Measurements from ENCODE around the gene TMEM214.

The TMEM214 gene

DNA sequence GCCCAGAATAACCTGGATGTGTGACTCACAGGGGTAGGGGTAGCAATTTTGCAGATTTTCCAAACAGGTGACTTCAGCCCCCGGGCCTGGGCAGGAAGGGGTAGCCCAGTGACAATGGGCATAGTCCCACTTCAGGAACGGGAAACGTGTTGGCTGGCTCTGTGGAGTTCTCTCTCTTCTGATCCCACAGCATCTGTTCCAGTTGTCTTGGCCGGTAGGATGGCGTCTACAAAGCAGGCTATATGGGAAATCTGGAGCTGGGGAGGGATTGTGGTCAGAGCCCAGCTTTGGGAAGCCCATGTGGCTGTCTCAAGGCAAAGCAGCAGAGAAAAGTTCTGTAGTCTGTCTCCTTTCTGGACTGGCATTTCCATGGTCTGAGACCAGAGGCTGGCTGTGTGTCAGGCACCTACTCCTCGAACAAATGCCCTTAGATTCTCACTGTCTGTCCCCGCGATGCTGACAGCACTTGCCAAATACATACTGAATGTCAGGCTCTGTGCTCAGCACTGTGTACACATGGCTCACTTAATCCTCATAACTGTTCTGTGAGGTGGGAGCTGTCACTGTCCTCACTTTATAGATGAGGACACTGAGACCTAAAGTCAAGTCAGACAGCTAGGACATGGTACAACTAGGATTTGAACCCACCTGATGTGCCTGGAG lies 17.9 kb upstream of the TMEM214 start:
- H3K36me3 ChIP-seq (ENCODE audit: control insufficient read depth, insufficient read depth, low read length): no peaks in the 10 kb centered on the region
- H3K9me3 ChIP-seq (ENCODE audit: control insufficient read depth, low read length): no peaks in the 10 kb centered on the region
- no peak overlapping the region for H3K9ac ChIP-seq (ENCODE audit: low read length)
- no peak overlapping the region for H3K4me3 ChIP-seq (ENCODE audit: low read length)
- H3K27me3 ChIP-seq (ENCODE audit: control insufficient read depth, insufficient read depth, low read length): no peaks in the 10 kb centered on the region
- peaks cover 30% of the 10 kb centered on the region for H3K4me1 ChIP-seq (ENCODE audit: control insufficient read depth, insufficient read depth, low read length)

- Histone ChIP-seq H3K36me3 (ENCODE audit: control insufficient read depth, insufficient read depth, low read length) (no peaks in the 10 kb centered on the region), H3K27me3 (ENCODE audit: control insufficient read depth, insufficient read depth, low read length) (no peaks in the 10 kb centered on the region), H3K9me3 (ENCODE audit: control insufficient read depth, low read length) (no peaks in the 10 kb centered on the region), H3K4me1 (ENCODE audit: control insufficient read depth, insufficient read depth, low read length) (peaks cover 35% of the 10 kb centered on the region), H3K9ac (ENCODE audit: low read length) (no peak overlapping the region), H3K4me3 (ENCODE audit: low read length) (no peak overlapping the region)
These were observed 15.9 kb upstream of the TMEM214 start for GRCh38 chr2:27016801-27017325.

- no peaks in the 10 kb centered on the region for H3K27me3 ChIP-seq (ENCODE audit: control insufficient read depth, insufficient read depth, low read length)
- no peak overlapping the region for H3K4me3 ChIP-seq (ENCODE audit: low read length)
- no peaks in the 10 kb centered on the region for H3K9me3 ChIP-seq (ENCODE audit: control insufficient read depth, low read length)
- peaks cover 38% of the 10 kb centered on the region for H3K4me1 ChIP-seq (ENCODE audit: control insufficient read depth, insufficient read depth, low read length)
- H3K36me3 ChIP-seq (ENCODE audit: control insufficient read depth, insufficient read depth, low read length): no peaks in the 10 kb centered on the region
- H3K9ac ChIP-seq (ENCODE audit: low read length): no peak overlapping the region
These were observed 14.6 kb upstream of the TMEM214 start for GRCh38 chr2:27018142-27018541.

DNA sequence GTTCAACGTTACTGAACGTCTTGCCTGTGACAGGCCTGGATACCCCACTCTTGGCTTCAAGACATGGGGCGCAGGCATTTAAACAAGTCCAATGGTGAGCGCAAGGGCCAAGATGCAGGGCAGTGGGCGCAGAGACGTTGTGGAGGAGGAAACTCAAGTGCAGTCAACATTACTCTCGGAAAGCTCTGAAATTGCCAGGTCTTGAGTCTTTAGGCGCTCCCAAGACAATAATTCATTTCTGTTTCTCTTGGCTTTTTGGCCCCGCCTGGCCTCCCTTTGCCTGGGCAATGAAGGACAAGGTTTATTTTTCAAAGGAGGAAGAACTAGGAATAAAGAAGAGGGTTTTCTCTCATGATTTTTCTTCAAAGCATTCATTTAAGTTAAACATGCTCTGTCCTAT lies 13.3 kb upstream of the TMEM214 start:
- Histone ChIP-seq H3K9ac (ENCODE audit: low read length) (no peak overlapping the region), H3K4me1 (ENCODE audit: control insufficient read depth, insufficient read depth, low read length) (peaks cover 38% of the 10 kb centered on the region), H3K4me3 (ENCODE audit: low read length) (no peak overlapping the region), H3K36me3 (ENCODE audit: control insufficient read depth, insufficient read depth, low read length) (peaks cover 7% of the 10 kb centered on the region), H3K27me3 (ENCODE audit: control insufficient read depth, insufficient read depth, low read length) (no peaks in the 10 kb centered on the region), H3K9me3 (ENCODE audit: control insufficient read depth, low read length) (no peaks in the 10 kb centered on the region)

GRCh38 chr2:27019931-27020855 lies 12.6 kb upstream of the TMEM214 start:
- Histone ChIP-seq H3K4me3 (ENCODE audit: low read length) (no peak overlapping the region), H3K9me3 (ENCODE audit: control insufficient read depth, low read length) (no peaks in the 10 kb centered on the region), H3K9ac (ENCODE audit: low read length) (no peak overlapping the region), H3K27me3 (ENCODE audit: control insufficient read depth, insufficient read depth, low read length) (no peaks in the 10 kb centered on the region), H3K4me1 (ENCODE audit: control insufficient read depth, insufficient read depth, low read length) (peaks cover 35% of the 10 kb centered on the region), H3K36me3 (ENCODE audit: control insufficient read depth, insufficient read depth, low read length) (peaks cover 7% of the 10 kb centered on the region)

DNA sequence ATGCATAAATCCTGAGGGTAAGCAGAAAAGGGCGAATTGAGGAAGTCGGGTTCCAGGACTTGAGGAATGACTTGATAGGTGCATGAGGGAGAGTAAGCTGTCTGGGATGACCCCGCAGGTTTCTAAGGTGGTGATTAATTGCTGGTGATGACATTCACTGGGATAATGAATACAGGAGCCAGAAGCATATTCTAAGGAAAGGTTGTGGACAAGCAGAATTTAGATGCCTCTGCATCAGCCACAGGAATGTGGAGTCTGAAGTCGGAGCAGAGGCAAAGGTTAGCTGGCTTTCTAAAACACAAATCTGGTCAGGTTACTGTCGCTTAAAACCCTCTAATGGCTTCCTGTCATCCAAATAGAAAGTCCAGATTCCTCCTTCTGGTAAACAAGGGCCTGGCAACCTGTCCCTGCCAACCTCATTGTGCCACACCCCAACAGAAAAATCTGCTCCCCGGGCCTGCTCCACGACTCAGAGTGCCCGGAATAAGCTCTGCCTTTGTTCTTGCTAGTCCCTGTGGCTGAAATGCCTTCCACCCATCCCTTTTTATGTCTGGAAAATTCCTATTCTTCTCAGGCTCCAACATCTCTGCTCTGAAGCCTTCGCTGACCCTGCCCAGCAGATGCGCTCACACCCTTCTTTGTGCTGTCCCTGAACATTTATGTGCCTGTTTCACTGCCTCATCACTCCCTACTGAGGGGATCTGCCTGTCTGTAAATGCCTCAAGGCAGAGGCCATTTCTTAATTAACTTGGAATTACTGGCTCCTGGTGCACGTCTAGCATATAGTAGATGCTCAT lies 11.3 kb upstream of the TMEM214 start:
- Histone ChIP-seq H3K4me1 (ENCODE audit: control insufficient read depth, insufficient read depth, low read length) (peaks cover 25% of the 10 kb centered on the region), H3K9me3 (ENCODE audit: control insufficient read depth, low read length) (no peaks in the 10 kb centered on the region), H3K36me3 (ENCODE audit: control insufficient read depth, insufficient read depth, low read length) (peaks cover 7% of the 10 kb centered on the region), H3K9ac (ENCODE audit: low read length) (no peak overlapping the region), H3K27me3 (ENCODE audit: control insufficient read depth, insufficient read depth, low read length) (no peaks in the 10 kb centered on the region), H3K4me3 (ENCODE audit: low read length) (no peak overlapping the region)

GRCh38 chr2:27023740-27024139 lies 9.0 kb upstream of the TMEM214 start:
- Histone ChIP-seq H3K27me3 (ENCODE audit: control insufficient read depth, insufficient read depth, low read length) (no peaks in the 10 kb centered on the region), H3K9ac (ENCODE audit: low read length) (no peak overlapping the region), H3K36me3 (ENCODE audit: control insufficient read depth, insufficient read depth, low read length) (peaks cover 7% of the 10 kb centered on the region), H3K9me3 (ENCODE audit: control insufficient read depth, low read length) (no peaks in the 10 kb centered on the region), H3K4me3 (ENCODE audit: low read length) (no peak overlapping the region), H3K4me1 (ENCODE audit: control insufficient read depth, insufficient read depth, low read length) (peaks cover 21% of the 10 kb centered on the region)

DNA sequence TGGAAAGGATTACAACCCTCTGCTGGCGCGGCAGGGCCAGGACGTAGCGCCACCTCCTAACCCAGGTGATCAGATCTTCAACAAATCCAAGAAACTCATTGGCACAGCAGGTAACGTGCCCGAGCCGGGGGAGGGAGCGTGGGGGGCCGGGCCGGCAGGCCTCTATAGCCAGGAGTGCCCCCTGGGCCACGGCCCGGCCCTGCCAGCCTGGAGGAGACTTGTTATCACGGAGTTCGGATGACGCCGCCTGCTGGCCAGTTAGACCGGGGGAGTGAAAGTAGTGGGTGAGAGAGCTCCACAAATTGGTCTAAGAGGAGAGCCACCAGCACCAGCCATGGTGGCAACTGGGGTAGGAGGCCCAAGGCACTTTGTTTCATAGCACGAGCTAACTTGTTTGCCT lies 8.6 kb upstream of the TMEM214 start:
- peaks cover 21% of the 10 kb centered on the region for H3K4me1 ChIP-seq (ENCODE audit: control insufficient read depth, insufficient read depth, low read length)
- H3K9ac ChIP-seq (ENCODE audit: low read length): no peak overlapping the region
- H3K9me3 ChIP-seq (ENCODE audit: control insufficient read depth, low read length): no peaks in the 10 kb centered on the region
- no peaks in the 10 kb centered on the region for H3K27me3 ChIP-seq (ENCODE audit: control insufficient read depth, insufficient read depth, low read length)
- H3K36me3 ChIP-seq (ENCODE audit: control insufficient read depth, insufficient read depth, low read length): peaks cover 7% of the 10 kb centered on the region
- no peak overlapping the region for H3K4me3 ChIP-seq (ENCODE audit: low read length)

GRCh38 chr2:27024812-27025211 lies 8.0 kb upstream of the TMEM214 start:
- Histone ChIP-seq H3K9ac (ENCODE audit: low read length) (no peak overlapping the region), H3K9me3 (ENCODE audit: control insufficient read depth, low read length) (no peaks in the 10 kb centered on the region), H3K36me3 (ENCODE audit: control insufficient read depth, insufficient read depth, low read length) (peaks cover 7% of the 10 kb centered on the region), H3K4me3 (ENCODE audit: low read length) (no peak overlapping the region), H3K27me3 (ENCODE audit: control insufficient read depth, insufficient read depth, low read length) (no peaks in the 10 kb centered on the region), H3K4me1 (ENCODE audit: control insufficient read depth, insufficient read depth, low read length) (peaks cover 19% of the 10 kb centered on the region)

GRCh38 chr2:27025281-27025800 lies 7.4 kb upstream of the TMEM214 start:
- H3K4me1 ChIP-seq (ENCODE audit: control insufficient read depth, insufficient read depth, low read length): peaks cover 13% of the 10 kb centered on the region
- no peaks in the 10 kb centered on the region for H3K27me3 ChIP-seq (ENCODE audit: control insufficient read depth, insufficient read depth, low read length)
- no peak overlapping the region for H3K4me3 ChIP-seq (ENCODE audit: low read length)
- peaks cover 7% of the 10 kb centered on the region for H3K36me3 ChIP-seq (ENCODE audit: control insufficient read depth, insufficient read depth, low read length)
- no peaks in the 10 kb centered on the region for H3K9me3 ChIP-seq (ENCODE audit: control insufficient read depth, low read length)
- no peak overlapping the region for H3K9ac ChIP-seq (ENCODE audit: low read length)

GRCh38 chr2:27025861-27026851 lies 6.6 kb upstream of the TMEM214 start:
- Histone ChIP-seq H3K4me3 (ENCODE audit: low read length) (no peak overlapping the region), H3K36me3 (ENCODE audit: control insufficient read depth, insufficient read depth, low read length) (peaks cover 7% of the 10 kb centered on the region), H3K9me3 (ENCODE audit: control insufficient read depth, low read length) (no peaks in the 10 kb centered on the region), H3K4me1 (ENCODE audit: control insufficient read depth, insufficient read depth, low read length) (peaks cover 10% of the 10 kb centered on the region), H3K27me3 (ENCODE audit: control insufficient read depth, insufficient read depth, low read length) (no peaks in the 10 kb centered on the region), H3K9ac (ENCODE audit: low read length) (no peak overlapping the region)

All from mucosa of stomach (tissue), 1 donor.